ENCODE measurements around the gene C1orf116.

- TF ChIP-seq GATA3 (IDR thresholded peaks at IDR 0.05; ENCODE audit: borderline replicate concordance) (no peak), CTCF (IDR thresholded peaks at IDR 0.05) (no peak), BHLHE40 (IDR thresholded peaks at IDR 0.05; ENCODE audit: low read depth, low read length) (no peak), POLR2A (IDR thresholded peaks at IDR 0.05; ENCODE audit: low read length) (no peak), BCL3 (IDR thresholded peaks at IDR 0.05) (no peak), MAX (IDR thresholded peaks at IDR 0.05) (no peak), MAFK (IDR thresholded peaks at IDR 0.05; ENCODE audit: partially characterized antibody) (peak; percentile 89), PHF8 (IDR thresholded peaks at IDR 0.05; ENCODE audit: borderline replicate concordance, low read depth) (no peak), HOXB13 (CRISPR knock-in tag; IDR thresholded peaks at IDR 0.05; ENCODE audit: low read depth) (no peak)
Observed at GRCh38 chr1:207081806-207082205, 49.2 kb upstream of the C1orf116 start.

All from A549 (cell line).